Osteoblast (primary cell): Measurements from ENCODE around the gene PDE9A. TPM values are rescaled to one million over a fixed set of nuclear protein-coding genes. Genes with fewer than 3 reads are reported as not detected.

Experiments
- DNase-seq: peaks from one replicate; pipeline ENCODE4 v3.0.0; 2011; ENCODE audit warnings: low spot score, mixed read lengths; ENCODE audit not compliant: insufficient read length; ENCODE audit errors: missing footprints
- H2AFZ ChIP-seq: 2 replicates; pipeline ENCODE4 v1.6.0; 2011; ENCODE audit warnings: mild to moderate bottlenecking, low read length
- H3K27ac ChIP-seq: 2 replicates; pipeline ENCODE4 v1.5.1; 2011; ENCODE audit warnings: mild to moderate bottlenecking, low read depth, low read length, moderate library complexity
- H3K27me3 ChIP-seq: 2 replicates; pipeline ENCODE4 v1.6.0; 2012; ENCODE audit warnings: mild to moderate bottlenecking, control low read depth, inconsistent platforms, low read length, moderate library complexity; ENCODE audit not compliant: insufficient read depth
- H3K36me3 ChIP-seq: 2 replicates; pipeline ENCODE4 v1.5.1; 2011; ENCODE audit warnings: mild to moderate bottlenecking, low read length, control low read depth, moderate library complexity; ENCODE audit not compliant: insufficient read depth
- H3K4me1 ChIP-seq: 2 replicates; pipeline ENCODE4 v1.5.1; 2011; ENCODE audit warnings: mild to moderate bottlenecking, low read length, control low read depth, moderate library complexity; ENCODE audit not compliant: insufficient read depth
- H3K4me2 ChIP-seq: 2 replicates; pipeline ENCODE4 v1.6.0; 2011; ENCODE audit warnings: mild to moderate bottlenecking, low read length; ENCODE audit not compliant: insufficient read depth
- H3K4me3 ChIP-seq: fragments of 200-600 bp; sonication (generic); 3 replicates; pipeline ENCODE4 v1.5.1; 2012; ENCODE audit warnings: mild to moderate bottlenecking, low read length, inconsistent platforms; ENCODE audit not compliant: insufficient read depth
- H3K79me2 ChIP-seq: 2 replicates; pipeline ENCODE4 v1.6.0; 2012; ENCODE audit warnings: mild to moderate bottlenecking, low read length, control low read depth, inconsistent platforms; ENCODE audit not compliant: insufficient read depth
- H3K9me3 ChIP-seq: 2 replicates; pipeline ENCODE4 v1.5.1; 2011; ENCODE audit warnings: low read depth, low read length, control low read depth
- H4K20me1 ChIP-seq: 2 replicates; pipeline ENCODE4 v1.6.0; 2012; ENCODE audit warnings: mild to moderate bottlenecking, low read length, control low read depth; ENCODE audit not compliant: insufficient read depth
- total RNA-seq: library from RNA; depleted of rRNA; stranded (reverse); fragments of >200 nt; gene quantifications from 2 replicates; pipeline ENCODE4 v1.2.3, GENCODE V29; 2012
- TF ChIP-seq, protein P1 (sequence below): IDR thresholded peaks from 2 replicates; pipeline ENCODE4 v1.5.1; 2011; ENCODE audit warnings: mild to moderate bottlenecking, low read depth, low read length, moderate library complexity; ENCODE audit errors: extremely low read depth

The PDE9A gene
- total RNA-seq, 1 donor: 0.36 TPM

DNA sequence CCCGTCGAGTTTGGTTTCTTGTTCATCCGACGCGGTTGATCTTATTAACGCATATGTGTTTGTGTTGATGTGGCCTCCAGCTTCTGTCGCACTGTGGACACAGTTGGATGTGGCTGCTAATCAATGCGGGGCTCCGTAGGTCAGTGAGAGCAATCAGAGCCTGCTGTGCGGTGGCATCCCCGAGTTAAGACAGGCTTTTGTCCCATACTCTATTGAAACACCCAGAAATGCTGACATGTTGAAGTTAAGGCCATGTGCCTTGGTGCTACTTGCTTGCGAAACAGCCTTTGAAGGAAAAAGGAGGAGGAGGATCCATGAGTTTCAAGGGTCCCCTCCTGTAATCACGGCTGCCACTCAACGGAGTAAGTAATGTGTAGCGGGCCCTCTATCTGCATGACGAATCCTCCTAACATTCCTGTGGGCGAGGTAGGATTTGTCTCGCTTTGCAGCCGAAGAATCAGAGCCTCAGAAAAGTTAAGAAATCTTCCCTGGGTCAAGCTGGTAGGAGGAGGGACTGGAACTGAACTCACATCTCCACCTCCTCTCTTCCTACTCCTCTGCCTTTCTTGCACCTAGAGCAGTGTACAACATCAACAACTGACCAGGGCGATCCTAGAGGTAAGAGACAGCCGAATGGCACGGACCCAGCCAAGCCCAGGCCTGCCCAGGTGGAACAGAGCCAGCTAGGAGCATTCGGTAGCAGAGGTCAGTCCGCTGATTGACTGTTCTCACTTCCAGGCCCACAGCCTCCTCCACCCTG is 19.5 kb downstream of the PDE9A start:
- H3K27me3 ChIP-seq: peaks cover 56% of the 10 kb centered on the region
- TF ChIP-seq, protein P1, sequence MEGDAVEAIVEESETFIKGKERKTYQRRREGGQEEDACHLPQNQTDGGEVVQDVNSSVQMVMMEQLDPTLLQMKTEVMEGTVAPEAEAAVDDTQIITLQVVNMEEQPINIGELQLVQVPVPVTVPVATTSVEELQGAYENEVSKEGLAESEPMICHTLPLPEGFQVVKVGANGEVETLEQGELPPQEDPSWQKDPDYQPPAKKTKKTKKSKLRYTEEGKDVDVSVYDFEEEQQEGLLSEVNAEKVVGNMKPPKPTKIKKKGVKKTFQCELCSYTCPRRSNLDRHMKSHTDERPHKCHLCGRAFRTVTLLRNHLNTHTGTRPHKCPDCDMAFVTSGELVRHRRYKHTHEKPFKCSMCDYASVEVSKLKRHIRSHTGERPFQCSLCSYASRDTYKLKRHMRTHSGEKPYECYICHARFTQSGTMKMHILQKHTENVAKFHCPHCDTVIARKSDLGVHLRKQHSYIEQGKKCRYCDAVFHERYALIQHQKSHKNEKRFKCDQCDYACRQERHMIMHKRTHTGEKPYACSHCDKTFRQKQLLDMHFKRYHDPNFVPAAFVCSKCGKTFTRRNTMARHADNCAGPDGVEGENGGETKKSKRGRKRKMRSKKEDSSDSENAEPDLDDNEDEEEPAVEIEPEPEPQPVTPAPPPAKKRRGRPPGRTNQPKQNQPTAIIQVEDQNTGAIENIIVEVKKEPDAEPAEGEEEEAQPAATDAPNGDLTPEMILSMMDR: no peak
- H2AFZ ChIP-seq: no peak overlapping the region
- no peaks in the 10 kb centered on the region for H3K79me2 ChIP-seq
- peaks cover 15% of the 10 kb centered on the region for H3K4me1 ChIP-seq
- peak; percentile 89 for DNase-seq
- H3K9me3 ChIP-seq: no peaks in the 10 kb centered on the region
- H3K36me3 ChIP-seq: no peaks in the 10 kb centered on the region
- H4K20me1 ChIP-seq: no peaks in the 10 kb centered on the region
- H3K4me3 ChIP-seq: no peak overlapping the region
- no peak overlapping the region for H3K4me2 ChIP-seq
- H3K27ac ChIP-seq: no peak overlapping the region

DNA sequence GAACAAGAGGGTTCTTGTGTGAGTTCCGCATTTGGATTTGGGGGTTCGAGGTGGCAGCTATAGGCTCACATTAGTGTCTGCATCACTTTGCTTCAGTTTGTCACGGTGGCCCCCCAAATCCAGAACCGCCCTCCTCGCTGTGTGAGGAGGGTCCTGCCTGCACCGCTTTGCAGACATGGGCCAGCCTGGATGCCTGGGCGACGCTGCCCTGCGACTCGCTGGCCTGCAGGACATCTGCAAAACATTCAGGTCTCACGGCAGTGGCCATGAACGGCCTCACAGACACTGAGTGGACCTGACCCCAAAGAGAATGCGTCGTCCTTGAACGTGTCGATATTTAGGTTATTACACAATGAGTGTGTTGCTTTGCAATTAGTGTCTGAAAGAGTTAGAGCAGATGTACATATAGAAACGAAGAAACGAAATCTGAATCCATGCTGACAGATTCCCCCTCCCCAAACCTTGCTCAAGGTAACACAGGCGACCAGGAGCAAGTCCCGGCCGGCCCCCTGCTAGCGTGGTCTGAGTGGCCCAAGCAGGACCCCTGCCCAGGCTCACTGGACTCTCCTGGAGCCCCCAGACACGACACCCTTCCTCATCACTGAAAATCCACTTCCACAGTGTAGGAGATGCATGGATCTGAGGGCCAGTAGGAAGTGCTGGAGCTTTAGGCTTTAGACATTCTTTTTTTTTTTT is 20.4 kb downstream of the PDE9A start:
- no peak for DNase-seq
- no peaks in the 10 kb centered on the region for H4K20me1 ChIP-seq
- peaks cover 59% of the 10 kb centered on the region for H3K27me3 ChIP-seq
- no peaks in the 10 kb centered on the region for H3K9me3 ChIP-seq
- no peak overlapping the region for H3K4me2 ChIP-seq
- H3K27ac ChIP-seq: no peak overlapping the region
- H2AFZ ChIP-seq: no peak overlapping the region
- TF ChIP-seq, protein P1: no peak
- no peak overlapping the region for H3K4me3 ChIP-seq
- H3K36me3 ChIP-seq: no peaks in the 10 kb centered on the region
- H3K79me2 ChIP-seq: no peaks in the 10 kb centered on the region
- H3K4me1 ChIP-seq: peaks cover 20% of the 10 kb centered on the region

DNA sequence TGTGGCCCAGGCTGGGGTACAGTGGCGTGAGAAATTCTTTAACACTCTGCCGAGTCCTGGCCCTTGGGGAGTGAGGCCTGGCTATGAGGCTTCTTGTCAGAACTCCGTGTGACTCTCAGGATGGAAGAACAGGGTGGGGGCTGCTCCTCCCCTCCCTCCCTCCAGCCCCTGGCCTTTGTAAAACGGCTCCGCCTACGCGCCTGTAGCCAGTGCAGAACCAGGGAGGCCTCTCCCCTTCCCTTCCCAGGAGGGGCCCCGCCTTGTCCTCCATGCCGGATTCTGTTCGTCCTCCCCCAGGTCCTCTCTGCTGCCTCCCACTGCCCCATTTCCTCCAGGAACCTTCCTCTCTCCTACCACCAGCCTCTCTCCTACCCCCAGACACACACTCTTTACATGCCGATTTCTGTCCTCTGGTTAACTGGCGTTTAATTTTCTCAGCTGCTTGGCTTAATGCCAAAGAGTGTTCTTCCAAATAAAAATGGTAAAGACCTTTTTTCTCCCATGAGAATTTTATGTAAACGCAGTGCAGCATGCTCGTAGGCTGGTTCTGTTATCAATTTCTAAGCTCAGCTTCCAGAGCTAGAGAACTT is 21.0 kb downstream of the PDE9A start:
- TF ChIP-seq, protein P1: no peak
- no peak for DNase-seq
- Histone ChIP-seq H3K27ac (no peak overlapping the region), H3K4me2 (no peak overlapping the region), H3K36me3 (no peaks in the 10 kb centered on the region), H3K79me2 (no peaks in the 10 kb centered on the region), H3K4me3 (no peak overlapping the region), H2AFZ (no peak overlapping the region), H3K4me1 (peaks cover 20% of the 10 kb centered on the region), H3K9me3 (no peaks in the 10 kb centered on the region), H3K27me3 (peaks cover 59% of the 10 kb centered on the region), H4K20me1 (no peaks in the 10 kb centered on the region)

DNA sequence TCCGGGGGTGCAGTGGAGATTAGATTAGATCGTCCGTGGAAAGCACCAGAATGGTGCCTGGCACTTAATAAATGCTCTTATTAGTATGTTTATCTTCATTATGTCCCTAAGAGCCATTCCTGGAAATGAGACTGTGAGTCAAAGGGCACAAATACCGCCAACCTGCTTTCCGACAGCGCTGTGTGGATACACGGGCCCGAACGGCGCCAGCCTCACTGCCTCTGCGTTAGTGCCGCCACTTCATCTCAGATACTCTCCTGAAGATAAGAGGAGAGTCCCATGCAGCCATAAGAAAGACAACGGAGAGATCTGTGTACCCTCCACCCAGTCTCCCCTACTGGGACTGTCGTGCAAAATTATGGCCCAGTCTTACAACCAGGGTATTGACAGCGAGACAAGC is 22.0 kb downstream of the PDE9A start:
- no peak overlapping the region for H3K4me2 ChIP-seq
- H3K4me1 ChIP-seq: peaks cover 20% of the 10 kb centered on the region
- H2AFZ ChIP-seq: no peak overlapping the region
- no peaks in the 10 kb centered on the region for H4K20me1 ChIP-seq
- H3K27me3 ChIP-seq: peaks cover 56% of the 10 kb centered on the region
- no peak for DNase-seq
- no peaks in the 10 kb centered on the region for H3K79me2 ChIP-seq
- H3K9me3 ChIP-seq: no peaks in the 10 kb centered on the region
- TF ChIP-seq, protein P1: no peak
- no peak overlapping the region for H3K27ac ChIP-seq
- H3K4me3 ChIP-seq: no peak overlapping the region
- no peaks in the 10 kb centered on the region for H3K36me3 ChIP-seq
